C4-2B (cell line): ENCODE data around the gene SATB1.

ENCODE experiments used
- ZFX ChIP-seq: fragments of 450-650 bp; IDR thresholded peaks from 2 replicates; pipeline ENCODE4 v1.6.1; 2017
- TF ChIP-seq, protein P1 (sequence below): fragments of 450-650 bp; conservative IDR thresholded peaks from 2 replicates; pipeline ENCODE4 v1.5.1; 2017; ENCODE audit warnings: mild to moderate bottlenecking

DNA sequence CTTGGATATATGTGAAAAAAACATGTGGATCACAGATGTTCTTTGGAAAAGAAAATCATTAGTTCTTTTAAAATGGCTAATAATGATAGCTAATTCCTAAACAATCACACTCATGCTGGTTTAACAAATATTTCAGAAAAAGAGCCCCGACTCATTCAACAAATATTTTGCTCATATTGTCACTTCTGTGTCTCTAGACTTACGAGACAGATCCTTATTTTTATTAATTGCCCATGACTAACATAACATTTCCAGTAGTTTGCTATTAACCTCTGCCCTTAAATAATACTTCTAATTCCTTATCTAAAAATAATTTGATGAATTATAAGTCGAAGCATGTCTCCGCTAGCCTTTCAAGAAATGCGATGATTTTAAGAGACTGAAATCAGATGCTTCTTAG, 70.4 kb downstream of the SATB1 start:
- TF ChIP-seq, protein P1, sequence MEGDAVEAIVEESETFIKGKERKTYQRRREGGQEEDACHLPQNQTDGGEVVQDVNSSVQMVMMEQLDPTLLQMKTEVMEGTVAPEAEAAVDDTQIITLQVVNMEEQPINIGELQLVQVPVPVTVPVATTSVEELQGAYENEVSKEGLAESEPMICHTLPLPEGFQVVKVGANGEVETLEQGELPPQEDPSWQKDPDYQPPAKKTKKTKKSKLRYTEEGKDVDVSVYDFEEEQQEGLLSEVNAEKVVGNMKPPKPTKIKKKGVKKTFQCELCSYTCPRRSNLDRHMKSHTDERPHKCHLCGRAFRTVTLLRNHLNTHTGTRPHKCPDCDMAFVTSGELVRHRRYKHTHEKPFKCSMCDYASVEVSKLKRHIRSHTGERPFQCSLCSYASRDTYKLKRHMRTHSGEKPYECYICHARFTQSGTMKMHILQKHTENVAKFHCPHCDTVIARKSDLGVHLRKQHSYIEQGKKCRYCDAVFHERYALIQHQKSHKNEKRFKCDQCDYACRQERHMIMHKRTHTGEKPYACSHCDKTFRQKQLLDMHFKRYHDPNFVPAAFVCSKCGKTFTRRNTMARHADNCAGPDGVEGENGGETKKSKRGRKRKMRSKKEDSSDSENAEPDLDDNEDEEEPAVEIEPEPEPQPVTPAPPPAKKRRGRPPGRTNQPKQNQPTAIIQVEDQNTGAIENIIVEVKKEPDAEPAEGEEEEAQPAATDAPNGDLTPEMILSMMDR: no peak
- TF ChIP-seq ZFX: no peak
